Pancreas (tissue), 10 donors: ENCODE measurements around the gene XYLT1. TPM values are rescaled to one million over a fixed set of nuclear protein-coding genes. Genes with fewer than 3 reads are reported as not detected.

Source experiments
- ATAC-seq, 4 donors: fragments of 200-7000 bp; cut with Tn5 transposase; one replicate each; pipeline versions ENCODE4 v1.8.0 to v1.9.1; 2020; ENCODE audit warnings: mild to moderate bottlenecking in 4 of 4, moderate library complexity in 4 of 4
- DNase-seq, 6 donors: peaks; one replicate each; pipeline ENCODE4 v3.0.0-alpha.2; 2020
- FAIRE-seq: peaks from 2 replicates; lab custom pipeline; 2012; peaks lifted over from hg19 to GRCh38; lab: Jason Lieb, UNC
- H3K27ac ChIP-seq, 4 donors: fragments of 200-600 bp; sonication (generic); 1 replicate in 3 of 4; 2 replicates in 1 of 4; pipeline versions ENCODE4 v1.5.0 to v1.8.0; 2020
- H3K27me3 ChIP-seq, 4 donors: fragments of 200-600 bp; one replicate each; pipeline ENCODE4 v1.8.0; 2021
- H3K36me3 ChIP-seq, 3 donors: fragments of 200-600 bp; sonication (generic) in 1 of 3; one replicate each; pipeline versions ENCODE4 v1.5.0 to v1.8.0; 2020 to 2021
- H3K4me1 ChIP-seq, 3 donors: fragments of 200-600 bp; one replicate each; pipeline ENCODE4 v1.8.0; 2021
- H3K4me3 ChIP-seq, 4 donors: fragments of 200-600 bp; sonication (generic) in 2 of 4; one replicate each; pipeline versions ENCODE4 v1.5.0 to v1.8.0; 2020 to 2021
- H3K9me3 ChIP-seq, 4 donors: fragments of 200-600 bp; one replicate each; pipeline ENCODE4 v1.8.0; 2021
- WGBS, 2 donors: extraction: QIAGEN DNeasy Blood & Tissue Kit; methylation state at CpG; one replicate each; pipeline ENCODE4 v1.1.7; 2013; 5-methylcytosine and 5-hydroxymethylcytosine counted together
- intact Hi-C, 3 donors: fragments of 100-400 bp; cut with DNase I; formaldehyde crosslinking; loops; one replicate each; pipeline versions ENCODE4 v1.11.1 to v1.14.2; 2022
- polyA plus RNA-seq, 2 donors: library from polyadenylated mRNA; stranded (reverse); fragments of 200-250 nt; gene quantifications; one replicate each; pipeline ENCODE4 v1.2.3, GENCODE V29; 2013
- total RNA-seq, 6 donors: library from RNA; stranded (reverse); fragmentation: NEBNext Ultra II Directional in 4 of 6; extraction: Animal tissue kit (Norgen Biotek cat#: 25700) in 4 of 6; gene quantifications; one replicate each; pipeline versions ENCODE4 v1.2.1 to v1.2.4, GENCODE V29; 2021 to 2023
- TF ChIP-seq, protein P1 (sequence below), 4 donors: fragments of 200-600 bp; sonication (generic) in 3 of 4; IDR thresholded peaks; one replicate each; pipeline versions ENCODE4 v1.5.0 to v1.8.0; 2021; ENCODE audit warnings: antibody characterized with exemption in 4 of 4
- donor health status: healthy with polysubstance abuse.
- donor health status: DM: no; HTN: no; CAD: no; lungs with moderate emphysema.
- donor health status: DM: no; HTN: no; CAD: no.
- donor health status: control.
- donor health status: control.
- donor health status: Bipolar disorder and iron deficiency.
- donor health status: DM: yes; HTN: yes; CAD: no.
- donor health status: DM: no; HTN: no; CAD: no.
- donor health status: DM: no; HTN: no; CAD: no.
- donor health status: DM: yes; HTN: yes; CAD: no.

XYLT1 gene
- total and polyA plus RNA-seq, 8 donors: 1.6 to 8.2 (median 4.6) TPM

DNA sequence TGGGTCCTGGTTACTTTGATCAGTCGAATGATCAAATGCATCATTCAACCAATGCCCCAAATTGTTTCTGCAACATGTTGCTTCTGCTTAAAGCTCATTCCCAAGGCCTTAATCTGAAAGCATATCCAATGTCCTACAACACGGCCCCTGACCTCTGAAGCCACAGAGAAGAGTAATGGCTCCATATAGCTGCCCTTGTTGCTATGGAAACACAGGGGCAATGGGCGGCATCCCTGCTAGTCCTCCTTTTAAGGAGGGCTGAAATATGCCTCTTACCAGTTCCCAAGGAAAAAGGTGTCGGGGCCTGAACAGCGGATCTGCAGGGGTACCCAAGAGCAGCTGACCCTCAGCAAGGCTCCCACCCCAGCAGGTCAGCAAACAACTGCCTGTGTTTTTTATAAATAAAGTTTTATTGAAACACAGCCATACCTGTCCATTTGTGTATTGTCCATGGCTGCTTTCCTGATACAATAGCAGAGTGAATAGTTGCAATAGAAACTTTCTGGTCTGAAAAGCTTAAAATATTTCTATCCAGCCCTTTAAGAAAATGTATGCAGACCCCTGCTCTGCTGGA is 210.4 kb downstream of the XYLT1 start:
- no peaks in the 10 kb centered on the region for H3K27me3 ChIP-seq
- no peak for ATAC-seq
- H3K27ac ChIP-seq: no peak overlapping the region
- no peaks in the 10 kb centered on the region for H3K36me3 ChIP-seq
- no peak overlapping the region for H3K4me3 ChIP-seq
- WGBS, 2 donors: 90 to 94% methylated on average over 5 of the region's 5 CpGs
- peaks cover under 1 to 5% (median 1%) of the 10 kb centered on the region in 3 donors for H3K4me1 ChIP-seq
- no peaks in the 10 kb centered on the region for H3K9me3 ChIP-seq
- no peak for FAIRE-seq
- TF ChIP-seq, protein P1, sequence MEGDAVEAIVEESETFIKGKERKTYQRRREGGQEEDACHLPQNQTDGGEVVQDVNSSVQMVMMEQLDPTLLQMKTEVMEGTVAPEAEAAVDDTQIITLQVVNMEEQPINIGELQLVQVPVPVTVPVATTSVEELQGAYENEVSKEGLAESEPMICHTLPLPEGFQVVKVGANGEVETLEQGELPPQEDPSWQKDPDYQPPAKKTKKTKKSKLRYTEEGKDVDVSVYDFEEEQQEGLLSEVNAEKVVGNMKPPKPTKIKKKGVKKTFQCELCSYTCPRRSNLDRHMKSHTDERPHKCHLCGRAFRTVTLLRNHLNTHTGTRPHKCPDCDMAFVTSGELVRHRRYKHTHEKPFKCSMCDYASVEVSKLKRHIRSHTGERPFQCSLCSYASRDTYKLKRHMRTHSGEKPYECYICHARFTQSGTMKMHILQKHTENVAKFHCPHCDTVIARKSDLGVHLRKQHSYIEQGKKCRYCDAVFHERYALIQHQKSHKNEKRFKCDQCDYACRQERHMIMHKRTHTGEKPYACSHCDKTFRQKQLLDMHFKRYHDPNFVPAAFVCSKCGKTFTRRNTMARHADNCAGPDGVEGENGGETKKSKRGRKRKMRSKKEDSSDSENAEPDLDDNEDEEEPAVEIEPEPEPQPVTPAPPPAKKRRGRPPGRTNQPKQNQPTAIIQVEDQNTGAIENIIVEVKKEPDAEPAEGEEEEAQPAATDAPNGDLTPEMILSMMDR (IDR thresholded peaks at IDR 0.05): no peak
- intact Hi-C loops: no loop called here
- no peak for DNase-seq

GRCh38 chr16:17259751-17260270 is 210.9 kb downstream of the XYLT1 start:
- no peak for DNase-seq
- TF ChIP-seq, protein P1 (IDR thresholded peaks at IDR 0.05): no peak
- H3K4me1 ChIP-seq: peaks cover 0 to 3% (median 0%) of the 10 kb centered on the region in 3 donors
- no peak overlapping the region for H3K4me3 ChIP-seq
- no peak overlapping the region for H3K27ac ChIP-seq
- no peaks in the 10 kb centered on the region for H3K9me3 ChIP-seq
- ATAC-seq: peak in 3 of 4 donors; percentile 36 to 65 (median 48)
- no peaks in the 10 kb centered on the region for H3K27me3 ChIP-seq
- no peaks in the 10 kb centered on the region for H3K36me3 ChIP-seq
- intact Hi-C loops: no loop called here
- 55 to 58% methylated on average over 6 of the region's 6 CpGs for WGBS, 2 donors
- no peak for FAIRE-seq

- WGBS, 2 donors: 88 to 92% methylated on average over 23 of the region's 23 CpGs
These were observed 211.7 kb downstream of the XYLT1 start for GRCh38 chr16:17258848-17259713.

DNA sequence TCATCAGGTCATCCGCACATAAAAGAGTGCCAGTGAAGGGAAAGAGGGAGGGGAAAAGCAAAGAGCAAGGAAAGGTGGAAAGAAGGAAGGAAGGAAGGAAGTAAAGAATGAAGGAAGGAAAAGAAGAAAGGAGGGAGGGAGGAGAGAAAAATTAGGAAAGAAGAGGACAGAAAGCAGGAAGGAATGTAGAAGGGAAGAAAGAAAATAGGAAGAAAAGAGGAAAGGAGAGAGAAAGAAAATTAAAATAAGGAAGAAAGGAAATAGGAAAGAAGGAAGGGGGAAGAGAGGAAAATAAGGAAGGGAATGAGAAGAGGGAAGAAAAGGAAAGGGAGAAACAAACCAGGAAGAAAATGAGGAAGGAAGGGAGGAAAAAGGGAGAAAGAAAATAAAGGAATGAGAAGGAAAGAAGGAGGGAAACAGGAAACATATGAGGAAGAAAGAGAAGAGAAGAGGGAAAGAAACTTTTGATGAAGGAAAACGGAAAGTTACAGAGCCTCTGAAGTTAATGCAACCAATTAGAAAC is 212.6 kb downstream of the XYLT1 start:
- ATAC-seq (no peak), DNase-seq (no peak), FAIRE-seq (no peak)
- Histone ChIP-seq H3K27ac (no peak overlapping the region), H3K9me3 (no peaks in the 10 kb centered on the region), H3K4me3 (no peak overlapping the region), H3K4me1 (peaks cover 0 to 3% (median 0%) of the 10 kb centered on the region in 3 donors), H3K36me3 (no peaks in the 10 kb centered on the region), H3K27me3 (no peaks in the 10 kb centered on the region)
- intact Hi-C loops: no loop called here
- 48 to 92% methylated on average over 2 of the region's 2 CpGs for WGBS, 2 donors
- TF ChIP-seq, protein P1 (IDR thresholded peaks at IDR 0.05): no peak

More at GRCh38 chr16:17258848-17259713, 211.7 kb downstream of the XYLT1 start:
- TF ChIP-seq, protein P1 (IDR thresholded peaks at IDR 0.05): no peak
- Histone ChIP-seq H3K9me3 (no peaks in the 10 kb centered on the region), H3K4me1 (peaks cover 0 to 3% (median 0%) of the 10 kb centered on the region in 3 donors), H3K27me3 (no peaks in the 10 kb centered on the region), H3K4me3 (no peak overlapping the region), H3K36me3 (no peaks in the 10 kb centered on the region), H3K27ac (peak overlapping the region in 2 of 4 donors; percentile 28 to 51)
- no peak for FAIRE-seq
- ATAC-seq: peak in 3 of 4 donors; percentile 9 to 63 (median 50)
- intact Hi-C loops: no loop called here
- DNase-seq: no peak
